ENCODE measurements around the gene EIF2B5.

DNA sequence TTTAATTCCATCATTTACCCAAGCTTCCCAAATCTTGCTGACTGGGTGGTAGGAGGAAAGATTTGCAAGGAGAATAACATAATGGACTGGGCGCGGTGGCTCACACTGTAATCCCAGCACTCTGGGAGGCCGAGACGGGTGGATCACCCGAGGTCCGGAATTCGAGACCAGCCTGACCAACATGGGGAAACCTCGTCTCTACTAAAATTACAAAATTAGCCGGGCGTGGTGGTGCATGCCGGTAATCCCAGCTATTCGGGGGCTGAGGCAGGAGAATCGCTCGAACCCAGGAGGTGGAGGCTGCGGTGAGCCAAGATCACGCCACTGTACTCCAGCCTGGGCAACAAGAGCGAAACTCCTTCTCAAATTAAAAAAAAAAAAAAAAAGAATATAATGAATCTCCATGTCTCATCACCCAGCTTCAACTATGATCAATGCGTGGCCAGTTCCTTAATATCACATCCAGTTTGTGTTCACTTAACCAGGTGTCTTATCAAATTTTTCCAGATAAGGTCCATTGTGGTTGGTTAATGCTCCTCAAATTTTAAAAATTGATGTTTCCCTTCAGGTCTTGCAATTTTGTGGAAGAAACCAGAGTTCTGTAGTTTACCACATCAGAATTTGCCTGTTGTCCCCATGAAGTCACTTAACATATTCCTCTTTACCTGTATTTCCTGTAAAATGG lies 49.5 kb downstream of the EIF2B5 start:
- TF ChIP-seq, protein P1, sequence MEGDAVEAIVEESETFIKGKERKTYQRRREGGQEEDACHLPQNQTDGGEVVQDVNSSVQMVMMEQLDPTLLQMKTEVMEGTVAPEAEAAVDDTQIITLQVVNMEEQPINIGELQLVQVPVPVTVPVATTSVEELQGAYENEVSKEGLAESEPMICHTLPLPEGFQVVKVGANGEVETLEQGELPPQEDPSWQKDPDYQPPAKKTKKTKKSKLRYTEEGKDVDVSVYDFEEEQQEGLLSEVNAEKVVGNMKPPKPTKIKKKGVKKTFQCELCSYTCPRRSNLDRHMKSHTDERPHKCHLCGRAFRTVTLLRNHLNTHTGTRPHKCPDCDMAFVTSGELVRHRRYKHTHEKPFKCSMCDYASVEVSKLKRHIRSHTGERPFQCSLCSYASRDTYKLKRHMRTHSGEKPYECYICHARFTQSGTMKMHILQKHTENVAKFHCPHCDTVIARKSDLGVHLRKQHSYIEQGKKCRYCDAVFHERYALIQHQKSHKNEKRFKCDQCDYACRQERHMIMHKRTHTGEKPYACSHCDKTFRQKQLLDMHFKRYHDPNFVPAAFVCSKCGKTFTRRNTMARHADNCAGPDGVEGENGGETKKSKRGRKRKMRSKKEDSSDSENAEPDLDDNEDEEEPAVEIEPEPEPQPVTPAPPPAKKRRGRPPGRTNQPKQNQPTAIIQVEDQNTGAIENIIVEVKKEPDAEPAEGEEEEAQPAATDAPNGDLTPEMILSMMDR (conservative IDR thresholded peaks at IDR 0.05 in 1 of 2, IDR thresholded peaks at IDR 0.05 in 1 of 2; ENCODE audit: extremely low read depth in 1 of 2, insufficient read depth in 1 of 2, low read depth in 1 of 2, low read length in 2 of 2): no peak
- no peak for TF ChIP-seq EZH2 (IDR thresholded peaks at IDR 0.05; ENCODE audit: borderline replicate concordance, low read length)

Data from mammary epithelial cell (primary cell).